Measurements from ENCODE around the gene ABLIM1. TPM values are rescaled to one million over a fixed set of nuclear protein-coding genes. Genes with fewer than 3 reads are reported as not detected.

ABLIM1 gene
- total RNA-seq, 1 donor from 2014 or later = 70.0 TPM

GRCh38 chr10:114604357-114605130, 53.5 kb downstream of the ABLIM1 start:
- Mint-ChIP-seq H3K9me3 (ENCODE audit: unreplicated experiment) (peaks cover 2% of the 10 kb centered on the region), H3K27me3 (ENCODE audit: low read depth, unreplicated experiment) (no peaks in the 10 kb centered on the region), H3K27ac (ENCODE audit: unreplicated experiment) (no peak overlapping the region), H3K36me3 (ENCODE audit: low read depth, unreplicated experiment) (peaks cover 16% of the 10 kb centered on the region), H3K4me3 (ENCODE audit: unreplicated experiment) (no peak overlapping the region), H3K4me1 (ENCODE audit: low read depth, unreplicated experiment) (peaks cover 29% of the 10 kb centered on the region)
- no peaks in the 10 kb centered on the region for H3K79me2 ChIP-seq (ENCODE audit: insufficient read depth, low read length)
- no peak overlapping the region for H2AFZ ChIP-seq (ENCODE audit: low read depth, low read length)
- DNase-seq (ENCODE audit: low read depth) (no peak), FAIRE-seq (no peak)
- H3K36me3 ChIP-seq (ENCODE audit: insufficient read depth, low read length) = no peaks in the 10 kb centered on the region
- no peaks in the 10 kb centered on the region for H3K27me3 ChIP-seq (ENCODE audit: insufficient read depth, low read length)
- H3K27ac ChIP-seq (ENCODE audit: low read depth, low read length) = no peak overlapping the region
- H3K9me3 ChIP-seq (ENCODE audit: insufficient read depth, low read depth, low read length) = no peaks in the 10 kb centered on the region
- no peaks in the 10 kb centered on the region for H3K4me1 ChIP-seq (ENCODE audit: insufficient read depth, low read length)
- TF ChIP-seq, protein P1, sequence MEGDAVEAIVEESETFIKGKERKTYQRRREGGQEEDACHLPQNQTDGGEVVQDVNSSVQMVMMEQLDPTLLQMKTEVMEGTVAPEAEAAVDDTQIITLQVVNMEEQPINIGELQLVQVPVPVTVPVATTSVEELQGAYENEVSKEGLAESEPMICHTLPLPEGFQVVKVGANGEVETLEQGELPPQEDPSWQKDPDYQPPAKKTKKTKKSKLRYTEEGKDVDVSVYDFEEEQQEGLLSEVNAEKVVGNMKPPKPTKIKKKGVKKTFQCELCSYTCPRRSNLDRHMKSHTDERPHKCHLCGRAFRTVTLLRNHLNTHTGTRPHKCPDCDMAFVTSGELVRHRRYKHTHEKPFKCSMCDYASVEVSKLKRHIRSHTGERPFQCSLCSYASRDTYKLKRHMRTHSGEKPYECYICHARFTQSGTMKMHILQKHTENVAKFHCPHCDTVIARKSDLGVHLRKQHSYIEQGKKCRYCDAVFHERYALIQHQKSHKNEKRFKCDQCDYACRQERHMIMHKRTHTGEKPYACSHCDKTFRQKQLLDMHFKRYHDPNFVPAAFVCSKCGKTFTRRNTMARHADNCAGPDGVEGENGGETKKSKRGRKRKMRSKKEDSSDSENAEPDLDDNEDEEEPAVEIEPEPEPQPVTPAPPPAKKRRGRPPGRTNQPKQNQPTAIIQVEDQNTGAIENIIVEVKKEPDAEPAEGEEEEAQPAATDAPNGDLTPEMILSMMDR (IDR thresholded peaks at IDR 0.05; ENCODE audit: insufficient read depth, low read depth, low read length) = no peak
- no peak for TF ChIP-seq EZH2 (IDR thresholded peaks at IDR 0.05; ENCODE audit: insufficient read depth, low read length)
- no peak overlapping the region for H3K4me2 ChIP-seq (ENCODE audit: low read length)
- no peaks in the 10 kb centered on the region for H4K20me1 ChIP-seq (ENCODE audit: insufficient read depth, low read length)
- H3K9ac ChIP-seq (ENCODE audit: low read length) = no peak overlapping the region
- H3K4me3 ChIP-seq (ENCODE audit: insufficient read depth, low read depth, low read length) = no peak overlapping the region

GRCh38 chr10:114603948-114604347, 54.1 kb downstream of the ABLIM1 start:
- Histone ChIP-seq H4K20me1 (ENCODE audit: insufficient read depth, low read length) (no peaks in the 10 kb centered on the region), H3K4me3 (ENCODE audit: insufficient read depth, low read depth, low read length) (no peak overlapping the region), H3K27ac (ENCODE audit: low read depth, low read length) (no peak overlapping the region), H3K4me1 (ENCODE audit: insufficient read depth, low read length) (no peaks in the 10 kb centered on the region), H3K4me2 (ENCODE audit: low read length) (no peak overlapping the region), H3K79me2 (ENCODE audit: insufficient read depth, low read length) (no peaks in the 10 kb centered on the region), H3K9me3 (ENCODE audit: insufficient read depth, low read depth, low read length) (no peaks in the 10 kb centered on the region), H3K27me3 (ENCODE audit: insufficient read depth, low read length) (no peaks in the 10 kb centered on the region), H2AFZ (ENCODE audit: low read depth, low read length) (no peak overlapping the region), H3K9ac (ENCODE audit: low read length) (no peak overlapping the region), H3K36me3 (ENCODE audit: insufficient read depth, low read length) (no peaks in the 10 kb centered on the region)
- H3K36me3 Mint-ChIP-seq (ENCODE audit: low read depth, unreplicated experiment) = peaks cover 16% of the 10 kb centered on the region
- no peak overlapping the region for H3K4me3 Mint-ChIP-seq (ENCODE audit: unreplicated experiment)
- TF ChIP-seq EZH2 (IDR thresholded peaks at IDR 0.05; ENCODE audit: insufficient read depth, low read length) = no peak
- TF ChIP-seq, protein P1 (IDR thresholded peaks at IDR 0.05; ENCODE audit: insufficient read depth, low read depth, low read length) = no peak
- H3K9me3 Mint-ChIP-seq (ENCODE audit: unreplicated experiment) = peaks cover 2% of the 10 kb centered on the region
- peaks cover 28% of the 10 kb centered on the region for H3K4me1 Mint-ChIP-seq (ENCODE audit: low read depth, unreplicated experiment)
- H3K27ac Mint-ChIP-seq (ENCODE audit: unreplicated experiment) = no peak overlapping the region
- FAIRE-seq (no peak), DNase-seq (ENCODE audit: low read depth) (peak; percentile 55)
- H3K27me3 Mint-ChIP-seq (ENCODE audit: low read depth, unreplicated experiment) = no peaks in the 10 kb centered on the region

DNA sequence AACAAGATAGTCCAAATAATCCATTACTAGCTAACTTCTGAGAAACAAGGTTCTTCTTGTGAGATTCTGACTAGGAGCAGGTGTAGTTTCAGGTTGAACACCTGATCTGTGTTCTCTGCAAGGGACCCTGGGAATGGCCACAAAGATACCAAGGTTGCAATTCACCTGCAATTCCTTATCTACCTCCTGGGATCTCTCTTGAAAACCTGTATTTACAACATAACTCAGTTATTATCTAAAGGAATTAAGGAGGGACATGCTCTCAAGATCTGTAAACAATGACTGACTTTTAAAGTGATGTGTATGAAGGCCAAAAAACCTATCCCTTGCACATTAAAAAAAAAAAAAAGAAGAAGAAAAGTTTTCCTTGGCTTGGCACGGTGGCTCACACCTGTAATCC, 54.8 kb downstream of the ABLIM1 start:
- Mint-ChIP-seq H3K27ac (ENCODE audit: unreplicated experiment) (no peak overlapping the region), H3K27me3 (ENCODE audit: low read depth, unreplicated experiment) (no peaks in the 10 kb centered on the region), H3K4me1 (ENCODE audit: low read depth, unreplicated experiment) (peaks cover 28% of the 10 kb centered on the region), H3K36me3 (ENCODE audit: low read depth, unreplicated experiment) (peaks cover 16% of the 10 kb centered on the region), H3K4me3 (ENCODE audit: unreplicated experiment) (no peak overlapping the region), H3K9me3 (ENCODE audit: unreplicated experiment) (peaks cover 2% of the 10 kb centered on the region)
- no peaks in the 10 kb centered on the region for H3K9me3 ChIP-seq (ENCODE audit: insufficient read depth, low read depth, low read length)
- no peak for DNase-seq (ENCODE audit: low read depth)
- no peaks in the 10 kb centered on the region for H3K4me1 ChIP-seq (ENCODE audit: insufficient read depth, low read length)
- H4K20me1 ChIP-seq (ENCODE audit: insufficient read depth, low read length) = no peaks in the 10 kb centered on the region
- H3K27me3 ChIP-seq (ENCODE audit: insufficient read depth, low read length) = no peaks in the 10 kb centered on the region
- TF ChIP-seq, protein P1 (IDR thresholded peaks at IDR 0.05; ENCODE audit: insufficient read depth, low read depth, low read length) = no peak
- TF ChIP-seq EZH2 (IDR thresholded peaks at IDR 0.05; ENCODE audit: insufficient read depth, low read length) = no peak
- no peak overlapping the region for H3K4me2 ChIP-seq (ENCODE audit: low read length)
- H3K79me2 ChIP-seq (ENCODE audit: insufficient read depth, low read length) = no peaks in the 10 kb centered on the region
- no peak overlapping the region for H3K4me3 ChIP-seq (ENCODE audit: insufficient read depth, low read depth, low read length)
- H3K27ac ChIP-seq (ENCODE audit: low read depth, low read length) = no peak overlapping the region
- no peaks in the 10 kb centered on the region for H3K36me3 ChIP-seq (ENCODE audit: insufficient read depth, low read length)
- no peak overlapping the region for H3K9ac ChIP-seq (ENCODE audit: low read length)
- H2AFZ ChIP-seq (ENCODE audit: low read depth, low read length) = no peak overlapping the region
- FAIRE-seq = no peak
